Left cardiac atrium (tissue), 4 donors: Measurements from ENCODE around the gene METTL15. TPM values are rescaled to one million over a fixed set of nuclear protein-coding genes. Genes with fewer than 3 reads are reported as not detected.
"Not testable (repeated sequence)": the region's sequence is repeated elsewhere in the genome, so short reads cannot be mapped to it uniquely, and the experiment has no call there.

ENCODE experiments used
- ATAC-seq, 2 donors: fragments of 200-7000 bp; cut with Tn5 transposase; one replicate each; pipeline ENCODE4 v1.9.1; 2020; ENCODE audit warnings: mild to moderate bottlenecking in 2 of 2, moderate library complexity in 2 of 2
- DNase-seq: peaks from one replicate; pipeline ENCODE4 v3.0.0-alpha.2; 2020
- intact Hi-C, 2 donors: fragments of 100-400 bp; cut with DNase I; formaldehyde crosslinking; loops; one replicate each; pipeline versions ENCODE4 v1.14.1 to v1.15.1; 2022 to 2023
- total RNA-seq, 2 donors: library from RNA; stranded (reverse); fragmentation: NEBNext Ultra II Directional; extraction: Animal tissue kit (Norgen Biotek cat#: 25700); gene quantifications; one replicate each; pipeline ENCODE4 v1.2.1, GENCODE V29; 2021
- donor health status: DM: no; HTN: yes; CAD: no.
- donor health status: DM: no; HTN: yes; CAD: no; lungs with severe emphysema.
- donor health status: DM: yes; HTN: yes; CAD: no.
- donor health status: Dilated cardiomyopathy.

The METTL15 gene
- total RNA-seq, 2 donors from 2014 or later, result 7.8 to 9.3 TPM

DNA sequence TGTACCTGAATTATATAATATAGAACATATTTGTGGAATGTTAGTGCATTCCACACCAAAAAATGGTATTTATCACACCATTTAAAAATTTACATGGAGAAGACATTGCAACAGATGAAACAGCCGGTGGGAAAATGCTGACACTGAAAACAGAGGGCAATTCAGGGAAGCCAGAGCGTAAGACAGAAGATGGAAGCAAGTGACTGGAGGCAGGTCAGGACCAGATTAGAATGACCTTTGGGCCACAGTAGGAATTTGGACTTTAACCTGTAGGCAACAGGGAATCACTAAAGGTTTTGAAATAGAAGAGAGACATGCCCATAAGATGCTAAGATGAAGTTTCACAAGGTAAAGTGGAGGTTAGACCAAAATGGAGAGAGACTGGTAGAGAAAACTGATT, 60.5 kb downstream of the METTL15 start:
- no peak for ATAC-seq
- DNase-seq, result no peak
- intact Hi-C loops, result no loop called here

DNA sequence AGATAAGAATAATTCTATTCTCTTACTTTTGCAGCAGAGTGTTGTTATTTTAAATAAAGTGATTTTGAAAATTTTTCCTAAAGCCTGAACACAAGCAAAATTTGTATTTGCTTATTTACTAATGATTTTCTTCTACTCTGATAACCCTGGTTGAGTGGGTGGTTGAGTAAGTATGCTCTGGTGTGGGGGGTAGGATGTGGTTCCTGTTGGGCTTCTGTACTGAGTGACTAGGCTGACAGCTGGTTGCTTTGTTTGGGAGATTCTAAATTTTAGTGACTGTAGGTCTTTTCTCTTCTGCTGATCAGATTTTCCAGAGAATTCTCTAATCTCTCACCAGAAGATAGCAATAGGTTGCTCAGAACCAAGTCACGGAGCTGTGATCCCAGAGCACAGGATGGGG, 61.6 kb downstream of the METTL15 start:
- no peak for ATAC-seq
- intact Hi-C loops, result no loop called here
- no peak for DNase-seq

DNA sequence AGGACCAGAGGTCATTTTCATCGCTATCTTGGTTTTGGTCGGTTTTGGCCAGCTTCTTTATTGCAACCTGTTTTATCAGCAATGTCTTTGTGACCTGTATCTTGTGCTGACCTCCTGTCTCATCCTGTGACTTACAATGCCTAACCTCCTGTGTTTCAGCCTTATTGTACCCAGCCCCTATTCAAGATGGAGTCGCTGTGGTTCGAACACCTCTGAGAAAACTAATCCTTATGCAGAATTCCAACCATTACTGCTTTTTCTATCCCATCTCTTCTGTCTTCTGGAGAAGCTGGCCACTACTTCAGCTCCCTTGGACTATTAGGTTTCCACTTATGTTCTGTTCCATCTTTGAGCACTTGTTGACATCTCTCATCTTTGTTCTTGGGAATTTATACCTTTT, 62.6 kb downstream of the METTL15 start:
- intact Hi-C loops, result no loop called here
- ATAC-seq (no peak), DNase-seq (no peak)

DNA sequence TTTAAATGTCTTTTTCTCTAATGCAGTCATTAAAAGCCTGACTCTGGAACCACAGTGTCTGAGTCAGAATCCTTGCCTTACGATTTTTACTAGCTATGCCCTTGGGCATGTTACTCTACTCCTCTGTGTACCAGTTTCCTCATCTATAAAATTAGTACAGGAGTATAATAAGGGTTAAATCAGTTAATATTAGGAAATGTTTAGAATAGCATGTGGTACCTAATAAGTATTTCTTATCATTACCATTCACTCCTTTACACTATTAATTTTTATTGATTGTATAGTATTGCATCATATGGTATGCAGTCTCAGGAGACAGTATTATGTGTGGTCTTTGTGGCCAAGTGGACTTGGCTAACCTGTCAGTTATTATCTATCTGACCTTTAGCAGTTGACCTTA, 68.2 kb downstream of the METTL15 start:
- intact Hi-C loops, result no loop called here
- DNase-seq (no peak), ATAC-seq (no peak)

DNA sequence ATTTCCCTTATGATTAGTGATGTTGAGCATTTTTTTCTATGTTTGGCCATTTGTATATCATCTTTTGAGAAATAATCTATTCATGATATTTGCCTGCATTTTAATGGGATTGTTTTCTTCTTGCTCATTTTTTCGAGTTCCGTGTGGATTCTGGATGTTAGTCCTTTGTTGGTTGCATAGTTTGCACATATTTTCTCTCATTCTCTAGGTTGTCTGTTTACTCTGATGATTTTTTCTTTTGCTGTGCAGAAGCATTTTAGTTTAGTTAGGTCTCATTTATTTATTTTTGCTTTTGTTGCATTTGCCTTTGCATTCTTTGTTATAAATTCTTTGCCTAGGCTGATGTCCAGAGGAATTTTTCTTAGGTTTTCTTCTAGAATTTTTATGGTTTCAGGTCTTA, 87.3 kb downstream of the METTL15 start:
- DNase-seq, result no peak
- intact Hi-C loops, result no loop called here
- ATAC-seq, result no peak

DNA sequence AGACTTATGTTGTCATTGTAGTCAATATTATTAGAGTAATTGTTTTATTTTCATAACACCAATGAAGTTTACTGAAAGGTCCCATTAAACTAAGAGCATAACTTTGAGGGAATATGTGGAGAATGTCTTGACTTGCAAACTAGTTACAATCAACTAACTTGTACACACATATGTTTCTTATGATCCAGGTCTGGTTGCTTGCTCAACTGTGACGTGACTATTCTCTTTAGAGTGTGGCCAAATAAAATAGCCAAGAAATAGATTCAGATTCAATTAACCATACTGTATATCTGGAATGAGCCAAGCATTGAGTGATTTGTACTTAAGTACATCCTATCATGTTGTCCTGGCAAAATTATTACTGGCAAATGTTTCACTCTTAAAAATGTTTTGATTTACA, 101.7 kb downstream of the METTL15 start:
- intact Hi-C loops, result no loop called here

DNA sequence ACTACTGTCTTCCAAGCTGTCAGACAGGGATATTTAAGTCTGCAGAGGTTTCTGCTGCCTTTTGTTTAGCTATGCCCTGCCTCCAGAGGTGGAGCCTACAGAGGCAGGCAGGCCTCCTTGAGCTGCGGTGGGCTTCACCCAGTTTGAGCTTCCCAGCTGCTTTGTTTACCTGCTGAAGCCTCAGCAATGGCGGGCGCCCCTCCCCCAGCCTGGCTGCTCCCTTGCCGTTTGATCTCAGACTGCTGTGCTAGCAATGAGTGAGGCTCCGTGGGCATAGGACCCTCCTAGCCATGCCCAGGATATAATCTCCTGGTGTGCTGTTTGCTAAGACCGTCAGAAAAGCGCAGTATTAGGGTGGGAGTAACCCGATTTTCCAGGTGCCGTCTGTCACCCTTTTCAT, 113.9 kb downstream of the METTL15 start:
- DNase-seq, intact Hi-C loops, ATAC-seq: not testable (repeated sequence)

More for the DNA sequence above, 101.7 kb downstream of the METTL15 start:
- no peak for DNase-seq
- ATAC-seq, result no peak

DNA sequence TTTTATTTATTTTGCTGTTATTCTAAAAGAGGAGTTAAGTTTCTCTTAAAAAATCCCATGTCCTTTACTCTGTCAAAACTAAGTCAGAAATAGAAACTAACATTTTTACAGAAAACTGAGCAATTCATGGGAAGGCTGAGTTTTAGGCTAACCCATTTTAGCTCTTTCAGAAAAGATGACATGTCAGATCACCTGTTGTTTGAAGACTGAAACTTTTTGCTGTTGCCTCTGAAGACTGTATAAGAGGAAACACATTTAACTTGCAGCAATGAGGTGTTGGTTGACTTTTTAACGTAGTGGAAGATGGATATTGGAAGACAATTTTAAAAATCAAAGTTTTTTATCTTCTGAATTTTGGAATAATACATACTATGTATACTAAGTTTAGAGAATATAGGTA, 115.4 kb downstream of the METTL15 start:
- ATAC-seq, result no peak
- intact Hi-C loops, result no loop called here

DNA sequence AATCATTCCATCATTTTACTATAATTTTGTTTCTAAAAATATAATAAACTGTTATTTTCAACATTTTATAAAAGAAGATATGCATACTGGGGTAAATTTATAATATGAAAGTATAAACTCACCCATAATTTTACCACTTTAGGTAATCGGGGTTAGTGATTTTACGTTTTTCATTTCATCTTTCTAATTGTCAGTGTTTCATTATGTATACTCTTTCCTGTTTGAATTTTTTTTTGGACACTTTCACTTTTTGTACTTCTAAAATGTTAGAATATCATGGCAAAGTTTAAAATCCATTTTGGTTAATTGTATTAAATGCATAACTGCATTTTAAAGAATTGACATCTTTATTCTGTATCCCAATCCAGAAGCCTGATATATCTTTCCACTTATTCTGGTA, 115.8 kb downstream of the METTL15 start:
- DNase-seq (no peak), ATAC-seq (no peak)
- intact Hi-C loops, result no loop called here

More for the DNA sequence above, 115.4 kb downstream of the METTL15 start:
- no peak for DNase-seq

DNA sequence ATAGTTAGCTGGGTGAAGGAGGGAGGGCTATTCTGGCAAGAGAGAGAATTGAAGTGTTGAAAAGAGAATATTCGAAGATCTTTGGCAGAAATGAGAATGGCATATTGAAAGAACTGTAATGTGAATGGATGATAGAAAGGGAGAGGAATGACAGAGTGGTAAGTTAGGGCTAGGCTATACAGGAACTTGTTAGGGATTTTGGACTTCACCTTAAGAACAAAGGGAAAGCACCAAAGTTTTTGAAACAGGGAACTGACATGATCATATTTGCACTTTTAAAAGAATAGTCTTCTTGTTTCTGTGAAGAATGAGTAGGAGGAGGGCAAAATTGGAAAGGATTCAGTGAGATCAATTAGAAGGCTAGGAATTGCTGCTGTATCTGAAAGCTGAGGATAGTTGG, 119.3 kb downstream of the METTL15 start:
- intact Hi-C loops, result no loop called here
- DNase-seq, result no peak
- ATAC-seq, result no peak

DNA sequence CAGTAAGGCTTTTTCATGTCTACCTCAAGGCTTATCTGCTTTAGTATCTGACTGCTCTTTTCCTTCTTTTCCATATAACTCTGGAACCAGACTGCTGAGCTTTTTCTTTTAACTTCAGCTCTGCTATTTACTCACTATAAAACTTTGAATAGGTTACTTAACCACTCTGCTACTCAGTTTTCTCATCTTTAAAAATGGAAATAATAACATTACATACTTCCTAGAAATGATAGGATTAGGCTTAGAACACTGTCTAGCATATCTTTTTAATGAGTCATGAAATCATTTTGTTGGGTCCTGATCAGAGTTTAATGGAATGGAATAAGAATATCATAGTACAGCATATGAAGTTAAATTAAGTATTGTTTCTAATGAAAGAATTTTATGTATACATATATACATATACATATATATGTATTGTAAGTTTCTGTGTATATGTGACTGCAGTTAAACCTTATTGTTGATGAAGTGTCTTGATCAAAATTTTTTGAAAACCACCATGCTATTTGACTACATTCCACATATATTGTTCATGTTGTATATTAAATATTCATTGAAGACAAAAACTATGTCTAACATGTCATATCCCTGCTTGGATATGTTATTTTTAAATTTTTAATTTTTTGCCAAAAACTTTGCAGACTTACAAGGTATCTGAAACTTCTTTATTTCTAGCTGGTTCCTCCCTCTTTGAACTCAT, 120.2 kb downstream of the METTL15 start:
- intact Hi-C loops, result no loop called here
- DNase-seq, result no peak
- peak in 1 of 2 donors; percentile 53 for ATAC-seq

DNA sequence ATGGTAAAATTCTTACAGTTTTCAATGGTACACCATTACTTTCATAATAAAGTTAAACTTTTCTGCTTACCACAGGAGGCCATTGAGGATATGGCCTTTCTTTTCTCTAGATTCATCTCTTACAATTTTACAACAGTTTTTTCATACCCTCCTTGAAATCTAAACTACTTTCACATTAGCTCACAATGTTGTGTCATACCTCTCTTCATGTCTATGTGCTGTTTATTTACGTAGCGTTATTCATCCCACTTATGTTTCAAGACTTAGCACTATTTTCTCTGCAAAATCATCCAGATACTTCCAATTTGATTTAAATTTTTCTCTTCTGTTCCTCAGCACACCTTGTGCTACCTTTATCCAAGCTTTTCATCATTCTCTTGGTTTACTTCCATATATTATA, 123.3 kb downstream of the METTL15 start:
- no peak for DNase-seq
- ATAC-seq, result no peak
- intact Hi-C loops, result no loop called here

DNA sequence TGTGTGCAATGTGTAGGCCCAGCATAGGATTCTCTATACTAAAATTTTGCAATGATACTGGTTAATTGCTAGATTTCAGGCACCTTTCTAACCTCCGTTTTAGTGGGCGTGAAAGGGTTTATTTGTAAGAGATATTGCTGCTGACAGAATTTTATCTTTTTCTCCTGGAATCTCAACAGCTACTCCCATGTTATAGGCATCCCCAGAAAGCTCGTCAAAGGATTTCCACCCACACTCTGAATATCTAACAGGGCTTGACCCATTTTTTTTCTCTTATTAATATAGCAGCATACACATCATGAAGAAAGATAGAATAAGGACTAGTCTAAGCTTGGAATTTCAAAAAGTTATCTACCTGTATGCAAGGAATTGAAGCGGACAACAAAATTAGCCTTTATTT, 124.5 kb downstream of the METTL15 start:
- ATAC-seq, result peak in 1 of 2 donors; percentile 58
- intact Hi-C loops, result no loop called here

DNA sequence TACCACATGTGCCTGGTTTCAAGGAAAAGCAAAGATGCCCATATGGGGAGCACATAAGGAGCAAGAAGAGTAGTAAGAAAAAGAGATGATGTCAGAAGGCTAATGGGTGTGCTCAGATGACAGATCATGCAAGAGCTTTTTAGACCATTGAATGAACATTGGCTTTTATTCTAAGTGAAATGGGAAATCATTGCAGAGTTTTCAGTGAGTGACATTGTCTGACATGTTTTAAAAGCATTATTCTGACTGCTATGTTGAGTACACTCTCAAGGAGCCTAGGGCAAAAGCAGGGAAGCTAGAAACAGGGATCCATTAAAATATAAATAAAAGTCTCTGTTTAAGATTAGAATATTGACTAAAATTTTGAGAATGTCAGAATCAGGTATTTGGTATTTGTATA, 133.6 kb downstream of the METTL15 start:
- intact Hi-C loops, result no loop called here
- DNase-seq, result no peak
- no peak for ATAC-seq

More for the DNA sequence above, 124.5 kb downstream of the METTL15 start:
- DNase-seq, result no peak

DNA sequence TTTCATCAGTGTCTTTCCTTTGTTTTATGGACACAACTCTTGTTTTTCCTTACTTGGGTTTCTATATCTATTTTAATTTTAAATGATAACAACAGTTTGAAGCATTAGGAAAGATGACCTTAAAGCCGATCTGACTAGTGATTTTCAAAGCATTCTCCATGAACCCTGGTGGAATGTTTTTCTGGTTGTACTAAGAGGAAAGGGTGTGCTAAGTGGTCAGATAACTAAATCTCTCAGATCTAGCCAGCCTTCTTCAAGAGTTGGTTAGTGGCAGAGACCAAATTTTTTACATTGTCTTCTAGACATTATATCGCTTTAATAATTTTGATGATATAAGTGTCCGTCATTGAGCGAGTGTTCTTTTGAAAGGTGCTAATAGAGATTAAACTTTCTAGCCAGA, 134.4 kb downstream of the METTL15 start:
- DNase-seq (no peak), ATAC-seq (no peak)
- intact Hi-C loops, result no loop called here

DNA sequence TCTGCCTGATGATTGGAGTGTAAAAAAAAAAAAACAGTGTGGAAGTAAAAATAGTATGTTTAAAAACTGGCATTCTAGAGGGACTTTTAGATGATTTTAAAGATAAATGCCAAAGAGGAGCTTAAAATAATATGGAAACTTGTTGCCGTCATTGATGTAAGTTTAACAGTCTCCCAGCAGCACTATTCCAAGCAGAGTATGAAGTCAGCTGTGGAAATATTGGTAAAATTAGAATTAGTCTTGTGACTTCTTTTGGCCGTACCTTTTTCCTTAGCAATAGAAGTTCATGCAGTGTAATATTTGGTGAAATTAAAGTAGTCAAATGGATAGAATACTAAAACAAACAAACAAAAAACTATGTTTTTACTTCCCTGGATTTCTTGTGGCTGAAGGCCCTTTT, 134.9 kb downstream of the METTL15 start:
- ATAC-seq (no peak), DNase-seq (no peak)
- intact Hi-C loops, result no loop called here

DNA sequence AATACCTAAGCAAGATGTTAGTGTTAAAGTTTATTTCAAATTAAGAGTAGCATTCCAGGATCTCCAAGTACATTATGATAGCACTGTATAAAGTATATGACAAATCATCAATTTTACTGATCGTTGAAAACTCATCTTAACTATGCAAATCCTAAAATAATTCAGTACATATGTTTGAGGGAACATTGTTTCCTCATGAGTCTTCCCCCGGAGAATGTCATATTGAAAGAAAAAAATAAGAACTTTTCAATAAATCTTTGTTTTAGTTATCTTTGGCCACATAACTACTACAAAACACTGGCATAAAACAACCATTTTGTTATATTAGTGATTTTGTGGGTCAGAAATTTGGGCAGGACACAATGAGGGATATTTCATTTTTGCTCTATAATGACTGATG, 135.4 kb downstream of the METTL15 start:
- ATAC-seq (no peak), DNase-seq (no peak)
- intact Hi-C loops, result no loop called here

DNA sequence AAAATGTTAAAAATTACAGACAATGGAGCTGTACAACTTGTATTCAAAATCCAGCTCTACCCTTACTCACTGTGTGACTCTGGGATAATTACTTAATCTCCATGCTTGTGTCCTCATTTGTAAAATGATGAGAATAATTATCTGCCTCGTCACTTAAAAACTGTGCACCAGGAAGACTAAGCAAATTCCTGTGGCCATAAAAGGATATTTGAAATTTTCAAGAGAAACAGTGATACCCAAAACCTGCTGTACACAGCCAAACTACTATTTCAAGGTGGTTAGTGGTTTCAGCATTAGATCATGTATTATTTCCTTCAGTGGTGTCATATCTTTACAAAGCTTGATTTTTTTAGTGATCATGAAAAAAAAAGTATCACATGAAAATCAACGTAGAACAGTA, 136.9 kb downstream of the METTL15 start:
- intact Hi-C loops, result no loop called here
- no peak for ATAC-seq
- no peak for DNase-seq

DNA sequence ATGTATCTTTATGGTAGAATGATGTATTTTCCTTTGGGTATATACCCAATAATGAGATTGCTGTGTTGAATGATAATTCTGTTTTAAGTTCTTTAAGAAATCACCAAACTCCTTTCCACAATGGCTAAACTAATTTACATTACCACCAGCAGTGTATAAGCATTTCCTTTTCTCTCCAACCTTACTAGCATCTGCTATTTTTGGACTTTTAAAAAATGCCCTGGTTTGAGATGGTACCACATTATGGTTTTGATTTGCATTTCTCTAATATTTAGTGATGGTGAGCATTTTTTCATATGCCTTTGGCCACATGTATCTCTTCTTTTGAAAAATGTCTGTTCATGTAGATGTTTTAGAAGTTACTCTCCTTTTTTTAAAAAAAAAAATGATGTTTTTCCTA, 142.0 kb downstream of the METTL15 start:
- DNase-seq (no peak), ATAC-seq (no peak)
- intact Hi-C loops, result no loop called here

DNA sequence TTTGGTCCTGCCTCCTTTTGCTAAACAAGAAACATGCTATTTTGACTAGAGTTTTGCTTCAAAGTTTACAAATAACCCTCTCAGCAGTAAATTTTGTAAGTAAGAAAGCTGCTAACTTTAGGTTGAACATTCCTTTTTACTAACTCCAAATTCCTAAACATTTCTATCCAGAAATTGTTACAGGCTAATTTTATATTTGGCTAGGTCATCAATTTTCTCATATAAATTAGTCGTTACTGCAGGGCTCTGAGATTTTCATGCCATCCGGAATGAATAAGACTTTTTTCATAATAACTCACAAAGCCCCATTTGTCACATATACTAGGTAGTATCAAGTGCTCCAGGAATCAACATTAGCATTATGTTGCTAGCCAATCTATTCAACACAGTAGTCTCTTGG, 143.1 kb downstream of the METTL15 start:
- ATAC-seq, result no peak
- no peak for DNase-seq
- intact Hi-C loops, result no loop called here

DNA sequence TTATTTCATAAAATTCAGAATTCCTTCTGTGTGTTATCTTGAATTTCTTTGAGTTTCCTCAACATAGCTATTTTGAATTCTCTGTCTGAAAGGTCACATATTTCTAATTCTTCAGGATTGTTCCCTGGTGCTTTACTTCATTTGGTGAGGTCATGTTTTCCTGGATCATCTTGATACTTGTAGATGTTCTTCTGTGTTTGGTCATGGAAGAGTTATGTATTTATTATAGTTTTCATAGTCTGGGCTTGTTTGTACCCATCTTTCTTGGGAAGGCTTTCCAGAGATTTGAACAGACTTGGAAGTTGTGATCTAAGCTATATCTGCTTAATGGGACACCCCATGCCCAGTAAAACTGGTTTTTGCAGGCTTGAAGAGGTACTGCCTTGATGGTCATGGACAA, 149.6 kb downstream of the METTL15 start:
- DNase-seq, result no peak
- intact Hi-C loops, result no loop called here
- no peak for ATAC-seq
